GM23248 (cell line): ENCODE data around the gene LPAR2. TPM values are rescaled to one million over a fixed set of nuclear protein-coding genes. Genes with fewer than 3 reads are reported as not detected.
"Not testable (repeated sequence)": the region's sequence is repeated elsewhere in the genome, so short reads cannot be mapped to it uniquely, and the experiment has no call there.

Experiments
- DNase-seq: peaks from one replicate; pipeline ENCODE4 v3.0.0-alpha.2; 2015
- H2AFZ ChIP-seq: fragments of 200-600 bp; sonication (generic); 2 replicates; pipeline ENCODE4 v1.6.1; 2016; ENCODE audit warnings: antibody characterized with exemption
- H3F3A ChIP-seq: fragments of 200-600 bp; sonication (generic); 2 replicates; pipeline ENCODE4 v1.6.1; 2016; ENCODE audit warnings: mild to moderate bottlenecking, antibody characterized with exemption, mixed run types; ENCODE audit not compliant: insufficient read depth
- H3K27ac ChIP-seq: fragments of 200-600 bp; sonication (generic); 2 replicates; pipeline ENCODE4 v1.5.1; 2016; ENCODE audit warnings: mild to moderate bottlenecking
- H3K27me3 ChIP-seq: fragments of 200-600 bp; sonication (generic); replicated peaks from 2 replicates; pipeline ENCODE4 v1.6.1; 2016; ENCODE audit warnings: mild to moderate bottlenecking; ENCODE audit not compliant: insufficient read depth
- H3K36me3 ChIP-seq: fragments of 200-600 bp; sonication (generic); 2 replicates; pipeline ENCODE4 v1.6.1; 2016; ENCODE audit warnings: low read depth, mild to moderate bottlenecking
- H3K4me1 ChIP-seq: fragments of 200-600 bp; sonication (generic); 2 replicates; pipeline ENCODE4 v1.6.1; 2016; ENCODE audit warnings: mild to moderate bottlenecking; ENCODE audit not compliant: insufficient read depth
- H3K4me2 ChIP-seq: fragments of 200-600 bp; sonication (generic); one replicate; pipeline ENCODE4 v1.6.1; 2016; ENCODE audit warnings: mild to moderate bottlenecking; ENCODE audit not compliant: unreplicated experiment
- H3K4me3 ChIP-seq: fragments of 200-600 bp; sonication (generic); 2 replicates; pipeline ENCODE4 v1.5.1; 2016; ENCODE audit warnings: mild to moderate bottlenecking
- H3K79me2 ChIP-seq: fragments of 200-600 bp; sonication (generic); 2 replicates; pipeline ENCODE4 v1.6.1; 2016; ENCODE audit warnings: mild to moderate bottlenecking; ENCODE audit not compliant: insufficient read depth
- H3K9ac ChIP-seq: fragments of 200-600 bp; sonication (generic); 2 replicates; pipeline ENCODE4 v1.6.1; 2016; ENCODE audit warnings: mild to moderate bottlenecking
- H3K9me2 ChIP-seq: fragments of 200-600 bp; sonication (generic); 2 replicates; pipeline ENCODE4 v1.6.1; 2016; ENCODE audit warnings: mixed run types, mild to moderate bottlenecking, moderate library complexity; ENCODE audit not compliant: insufficient read depth
- H3K9me3 ChIP-seq: fragments of 200-600 bp; sonication (generic); one replicate; pipeline ENCODE4 v1.6.1; 2017; ENCODE audit warnings: low read depth
- H4K20me1 ChIP-seq: fragments of 200-600 bp; sonication (generic); 2 replicates; pipeline ENCODE4 v1.6.0; 2016; ENCODE audit not compliant: insufficient read depth
- EZH2 ChIP-seq: fragments of 200-600 bp; sonication (generic); IDR thresholded peaks from 2 replicates; pipeline ENCODE4 v1.6.1; 2018; ENCODE audit warnings: antibody characterized with exemption, mild to moderate bottlenecking; ENCODE audit not compliant: insufficient read depth, poor library complexity, severe bottlenecking
- EZH2phosphoT487 ChIP-seq: fragments of 200-600 bp; sonication (generic); IDR thresholded peaks from 2 replicates; pipeline ENCODE4 v1.6.1; 2018; ENCODE audit warnings: antibody characterized with exemption, moderate library complexity, mild to moderate bottlenecking, low read depth; ENCODE audit not compliant: insufficient read depth
- WGBS, 2 experiments: methylation state at CpG; one replicate each; pipeline ENCODE4 v1.1.6; 2015 to 2017; ENCODE audit warnings: low lambda C conversion rate in 2 of 2, low coverage in 1 of 2; ENCODE audit errors: missing lambda C conversion rate in 2 of 2; 5-methylcytosine and 5-hydroxymethylcytosine counted together
- in situ Hi-C: fragments of 300-500 bp; cut with MboI; formaldehyde crosslinking; loops from 2 replicates; pipeline ENCODE4 v1.15.0; 2020
- polyA plus RNA-seq: library from polyadenylated mRNA; unstranded; fragments of >200 nt; fragmentation: Nextera tagmentation; extraction: Ambion mirVana; gene quantifications from 2 replicates; pipeline ENCODE4 v1.2.1, GENCODE V29; 2016
- total RNA-seq: library from RNA; depleted of rRNA; stranded (reverse); fragments of >200 nt; shearing (Covaris generic); gene quantifications from 2 replicates; pipeline ENCODE4 v1.2.3, GENCODE V29; 2014

Gene LPAR2
- total and polyA plus RNA-seq, 2 experiments from 2014 or later: 1.3 to 1.8 TPM

- no peaks in the 10 kb centered on the region for H3K9me2 ChIP-seq
- H2AFZ ChIP-seq: no peak overlapping the region
- in situ Hi-C loops: no loop called here
- no peak overlapping the region for H3K4me2 ChIP-seq
- no peak overlapping the region for H3K9ac ChIP-seq
- H3K9me3 ChIP-seq: no peaks in the 10 kb centered on the region
- no peaks in the 10 kb centered on the region for H3K27me3 ChIP-seq
- no peak overlapping the region for H3K4me3 ChIP-seq
- no peaks in the 10 kb centered on the region for H3K36me3 ChIP-seq
- no peaks in the 10 kb centered on the region for H3K4me1 ChIP-seq
- no peak for DNase-seq
- WGBS, 2 experiments: 88 to 89% methylated on average over 9 of the region's 9 CpGs
- H3K27ac ChIP-seq: no peak overlapping the region
- TF ChIP-seq EZH2: no peak
- H4K20me1 ChIP-seq: no peaks in the 10 kb centered on the region
- no peaks in the 10 kb centered on the region for H3K79me2 ChIP-seq
- H3F3A ChIP-seq: no peaks in the 10 kb centered on the region
Measured at GRCh38 chr19:19602136-19602712, 25.8 kb downstream of the LPAR2 start.

GRCh38 chr19:19600793-19601330 is 27.2 kb downstream of the LPAR2 start:
- no peak overlapping the region for H3K4me3 ChIP-seq
- DNase-seq: no peak
- H3K27me3 ChIP-seq: no peaks in the 10 kb centered on the region
- in situ Hi-C loops: no loop called here
- no peaks in the 10 kb centered on the region for H3K9me3 ChIP-seq
- H3K79me2 ChIP-seq: no peaks in the 10 kb centered on the region
- H3K9me2 ChIP-seq: no peaks in the 10 kb centered on the region
- no peaks in the 10 kb centered on the region for H3K4me1 ChIP-seq
- 93 to 96% methylated on average over 1 of the region's 1 CpG for WGBS, 2 experiments
- H3K4me2 ChIP-seq: no peak overlapping the region
- no peak overlapping the region for H3K27ac ChIP-seq
- H2AFZ ChIP-seq: no peak overlapping the region
- no peaks in the 10 kb centered on the region for H3K36me3 ChIP-seq
- H4K20me1 ChIP-seq: no peaks in the 10 kb centered on the region
- no peaks in the 10 kb centered on the region for H3F3A ChIP-seq
- H3K9ac ChIP-seq: no peak overlapping the region
- no peak for TF ChIP-seq EZH2
- no peak for TF ChIP-seq EZH2phosphoT487

- H3K4me2 ChIP-seq, H2AFZ ChIP-seq, H3K36me3 ChIP-seq, H3K27me3 ChIP-seq, DNase-seq, H4K20me1 ChIP-seq, H3K79me2 ChIP-seq, H3K4me3 ChIP-seq, H3K9ac ChIP-seq, H3K9me2 ChIP-seq, H3F3A ChIP-seq, in situ Hi-C loops, H3K9me3 ChIP-seq, H3K27ac ChIP-seq: not testable (repeated sequence)
- WGBS, 2 experiments: 95 to 98% methylated on average over 20 of the region's 20 CpGs
- H3K4me1 ChIP-seq: peaks cover 11% of the 10 kb centered on the region
Measured at GRCh38 chr19:19598728-19599451, 29.1 kb downstream of the LPAR2 start.

DNA sequence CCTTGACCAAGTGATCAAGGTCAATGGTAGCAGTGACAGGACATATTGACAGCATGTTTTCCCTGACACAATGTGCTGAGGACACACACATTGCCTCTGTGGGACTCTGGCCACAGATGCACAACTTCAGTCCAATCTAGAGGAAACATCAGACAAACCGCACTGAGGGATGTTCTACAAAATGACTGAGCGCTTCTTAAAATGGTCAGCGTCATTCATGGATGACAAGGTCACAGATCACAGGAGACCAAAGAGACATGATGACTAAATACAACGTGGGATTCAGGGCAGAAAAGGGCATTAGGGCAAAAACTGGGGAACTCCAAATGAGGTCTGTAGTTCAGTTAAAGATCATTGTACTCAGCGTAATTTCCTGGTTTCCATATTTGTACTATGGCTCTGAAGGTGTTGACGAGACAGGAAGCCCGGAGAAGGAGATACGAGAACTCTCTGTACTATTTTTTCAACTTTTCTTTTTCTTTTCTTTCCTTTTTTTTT is 30.2 kb downstream of the LPAR2 start:
- Histone ChIP-seq H3K36me3 (no peaks in the 10 kb centered on the region), H3K79me2 (no peaks in the 10 kb centered on the region), H3K9ac (no peak overlapping the region), H3K27me3 (no peaks in the 10 kb centered on the region), H2AFZ (no peak overlapping the region), H3K27ac (no peak overlapping the region), H3K4me2 (no peak overlapping the region), H3K9me3 (no peaks in the 10 kb centered on the region), H3K4me1 (peaks cover 11% of the 10 kb centered on the region), H3K4me3 (no peak overlapping the region), H3K9me2 (no peaks in the 10 kb centered on the region), H4K20me1 (no peaks in the 10 kb centered on the region), H3F3A (no peaks in the 10 kb centered on the region)
- no peak for DNase-seq
- in situ Hi-C loops: no loop called here
- 91 to 93% methylated on average over 8 of the region's 8 CpGs for WGBS, 2 experiments
- no peak for TF ChIP-seq EZH2
- no peak for TF ChIP-seq EZH2phosphoT487
